Kidney epithelial cell (primary cell): ENCODE measurements around the gene HSD11B1L. TPM values are rescaled to one million over a fixed set of nuclear protein-coding genes. Genes with fewer than 3 reads are reported as not detected.

Experiments used
- DNase-seq: peaks from one replicate; pipeline ENCODE4 v3.0.0-alpha.2; 2010; ENCODE audit warnings: low read depth
- H3K27me3 ChIP-seq: 2 replicates; pipeline ENCODE4 v1.6.0; 2011; ENCODE audit warnings: low read length; ENCODE audit not compliant: control insufficient read depth, insufficient read depth
- H3K36me3 ChIP-seq: 2 replicates; pipeline ENCODE4 v1.5.1; 2011; ENCODE audit warnings: low read length; ENCODE audit not compliant: control insufficient read depth, insufficient read depth
- H3K4me3 ChIP-seq: 2 replicates; pipeline ENCODE4 v1.5.1; 2011; ENCODE audit warnings: low read depth, mild to moderate bottlenecking, control low read depth, low read length
- CTCF ChIP-seq: IDR thresholded peaks from 2 replicates; pipeline ENCODE4 v1.5.1; 2011; ENCODE audit warnings: mild to moderate bottlenecking, moderate library complexity, low read length, control low read depth, inconsistent platforms; ENCODE audit not compliant: insufficient read depth, poor library complexity, severe bottlenecking
- total RNA-seq: library from RNA; depleted of rRNA; stranded (reverse); fragments of >200 nt; gene quantifications from 2 replicates; pipeline ENCODE4 v1.2.3, GENCODE V29; 2015

Gene HSD11B1L
- total RNA-seq, 1 donor from 2014 or later, result 7.4 TPM

GRCh38 chr19:5637971-5638370 is 42.9 kb upstream of the HSD11B1L start:
- Histone ChIP-seq H3K27me3 (no peaks in the 10 kb centered on the region), H3K4me3 (no peak overlapping the region), H3K36me3 (no peaks in the 10 kb centered on the region)
- TF ChIP-seq CTCF, result no peak
- no peak for DNase-seq

DNA sequence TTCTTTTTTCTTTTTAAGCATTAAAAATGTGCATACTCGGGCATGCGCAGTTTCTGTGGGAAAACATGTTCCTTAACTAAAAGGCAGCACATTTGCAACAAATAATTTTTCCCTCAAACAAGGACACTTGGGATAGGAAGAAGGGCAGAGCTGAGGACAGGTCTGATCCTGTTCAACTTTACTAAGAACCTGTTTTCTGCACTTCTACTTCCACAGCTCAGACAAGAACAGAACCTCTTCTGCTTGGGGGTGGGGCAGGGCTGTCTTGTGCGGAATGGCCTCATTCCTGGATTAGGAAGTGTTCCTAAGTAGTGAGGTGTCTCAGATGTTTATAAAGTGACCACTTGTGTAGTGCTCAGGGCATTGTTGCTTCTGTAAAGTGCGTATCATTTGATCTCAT is 39.7 kb upstream of the HSD11B1L start:
- Histone ChIP-seq H3K27me3 (no peaks in the 10 kb centered on the region), H3K4me3 (no peak overlapping the region), H3K36me3 (no peaks in the 10 kb centered on the region)
- no peak for DNase-seq
- no peak for TF ChIP-seq CTCF

DNA sequence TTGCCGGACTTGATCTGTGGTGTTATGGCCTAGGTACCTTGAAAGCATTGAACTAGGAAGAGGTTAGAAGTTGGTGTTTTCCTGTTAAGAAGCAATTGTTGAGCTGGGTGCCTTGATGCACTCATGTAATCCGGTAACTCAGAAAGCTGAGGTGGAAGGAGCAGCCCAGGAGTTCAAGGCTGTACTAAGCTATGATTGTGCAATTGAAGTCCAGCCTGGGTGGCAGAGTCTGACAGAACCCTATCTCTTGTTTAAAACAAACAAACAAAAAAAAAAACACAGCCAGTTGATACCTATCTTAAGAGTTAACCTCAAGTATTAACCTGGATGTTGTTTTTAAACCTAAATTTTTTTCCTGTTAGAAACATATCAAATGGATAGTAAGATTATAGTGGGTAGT is 38.6 kb upstream of the HSD11B1L start:
- peaks cover 3% of the 10 kb centered on the region for H3K36me3 ChIP-seq
- no peak for TF ChIP-seq CTCF

GRCh38 chr19:5643060-5643459 is 37.8 kb upstream of the HSD11B1L start:
- Histone ChIP-seq H3K36me3 (peaks cover 3% of the 10 kb centered on the region), H3K27me3 (no peaks in the 10 kb centered on the region), H3K4me3 (no peak overlapping the region)
- DNase-seq, result no peak
- no peak for TF ChIP-seq CTCF

More for the DNA sequence above, 38.6 kb upstream of the HSD11B1L start:
- H3K27me3 ChIP-seq, result no peaks in the 10 kb centered on the region
- no peak overlapping the region for H3K4me3 ChIP-seq
- no peak for DNase-seq

GRCh38 chr19:5644037-5644436 is 36.8 kb upstream of the HSD11B1L start:
- no peaks in the 10 kb centered on the region for H3K27me3 ChIP-seq
- no peak overlapping the region for H3K4me3 ChIP-seq
- DNase-seq, result no peak
- peaks cover 3% of the 10 kb centered on the region for H3K36me3 ChIP-seq
- no peak for TF ChIP-seq CTCF

GRCh38 chr19:5645409-5645808 is 35.4 kb upstream of the HSD11B1L start:
- H3K4me3 ChIP-seq, result no peak overlapping the region
- H3K36me3 ChIP-seq, result peaks cover 3% of the 10 kb centered on the region
- H3K27me3 ChIP-seq, result no peaks in the 10 kb centered on the region
- no peak for DNase-seq
- no peak for TF ChIP-seq CTCF
